ENCODE measurements around the gene RSPH4A.

Gene RSPH4A

GRCh38 chr6:116625872-116626271 lies 9.6 kb downstream of the RSPH4A start:
- Histone ChIP-seq H3K27ac (no peak overlapping the region), H3K4me3 (no peak overlapping the region)
- TF ChIP-seq CTCF (IDR thresholded peaks at IDR 0.05): no peak
- no peak for DNase-seq (ENCODE audit: low spot score)

DNA sequence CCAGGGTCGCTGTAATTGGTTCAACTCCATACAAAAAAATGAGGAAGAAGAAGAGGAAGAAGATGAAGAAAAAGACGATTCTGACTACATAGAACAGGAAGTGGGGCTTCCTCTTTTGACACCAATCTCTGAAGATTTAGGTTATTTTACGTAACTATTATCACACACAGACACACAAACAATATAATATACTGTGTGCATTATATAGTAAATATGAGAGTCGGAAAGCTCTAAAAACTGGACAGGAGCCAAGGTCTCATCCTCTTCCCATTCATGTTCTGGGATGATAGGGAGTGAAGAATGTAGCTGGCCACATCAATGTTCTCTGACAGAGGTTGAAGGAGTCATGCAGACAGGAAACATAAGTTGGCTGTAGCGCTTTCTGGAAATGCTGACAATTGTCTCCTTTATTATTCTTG lies 13.3 kb downstream of the RSPH4A start:
- H3K27ac ChIP-seq: no peak overlapping the region
- H3K4me3 ChIP-seq: no peak overlapping the region
- TF ChIP-seq CTCF (IDR thresholded peaks at IDR 0.05): no peak
- no peak for DNase-seq (ENCODE audit: low spot score)

GRCh38 chr6:116631379-116631990 lies 15.2 kb downstream of the RSPH4A start:
- no peak for TF ChIP-seq CTCF (IDR thresholded peaks at IDR 0.05)
- no peak for DNase-seq (ENCODE audit: low spot score)
- Histone ChIP-seq H3K27ac (no peak overlapping the region), H3K4me3 (no peak overlapping the region)

- H3K4me3 ChIP-seq: no peak overlapping the region
- no peak for DNase-seq (ENCODE audit: low spot score)
Observed at GRCh38 chr6:116633685-116634084, 17.4 kb downstream of the RSPH4A start.

DNA sequence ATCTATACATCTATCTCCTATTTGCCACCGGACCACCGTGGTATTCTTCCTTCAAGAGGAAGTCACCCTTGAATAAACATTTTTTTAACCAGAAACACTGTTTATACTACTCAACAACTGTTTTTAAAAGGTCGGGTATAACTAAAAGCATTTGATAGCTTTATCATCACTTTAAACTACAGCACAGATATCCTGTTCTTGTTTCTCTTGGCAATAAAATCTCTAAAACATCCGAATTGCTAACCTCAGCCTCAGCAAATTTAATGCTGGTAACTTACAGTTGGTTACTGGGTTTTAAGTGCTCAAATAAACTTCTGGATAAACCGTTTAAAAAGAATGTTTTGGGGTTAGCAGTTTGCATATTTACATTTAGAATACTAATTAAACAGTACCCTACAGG lies 31.9 kb downstream of the RSPH4A start:
- TF ChIP-seq CTCF (IDR thresholded peaks at IDR 0.05): no peak
- no peak for DNase-seq (ENCODE audit: low spot score)
- Histone ChIP-seq H3K4me3 (no peak overlapping the region), H3K27ac (no peak overlapping the region)

More at GRCh38 chr6:116633685-116634084, 17.4 kb downstream of the RSPH4A start:
- H3K27ac ChIP-seq: no peak overlapping the region
- TF ChIP-seq CTCF (IDR thresholded peaks at IDR 0.05): no peak

- no peak for DNase-seq (ENCODE audit: low spot score)
- TF ChIP-seq CTCF (IDR thresholded peaks at IDR 0.05): no peak
- no peak overlapping the region for H3K4me3 ChIP-seq
- H3K27ac ChIP-seq: no peak overlapping the region
Observed at GRCh38 chr6:116649129-116649528, 32.9 kb downstream of the RSPH4A start.

DNA sequence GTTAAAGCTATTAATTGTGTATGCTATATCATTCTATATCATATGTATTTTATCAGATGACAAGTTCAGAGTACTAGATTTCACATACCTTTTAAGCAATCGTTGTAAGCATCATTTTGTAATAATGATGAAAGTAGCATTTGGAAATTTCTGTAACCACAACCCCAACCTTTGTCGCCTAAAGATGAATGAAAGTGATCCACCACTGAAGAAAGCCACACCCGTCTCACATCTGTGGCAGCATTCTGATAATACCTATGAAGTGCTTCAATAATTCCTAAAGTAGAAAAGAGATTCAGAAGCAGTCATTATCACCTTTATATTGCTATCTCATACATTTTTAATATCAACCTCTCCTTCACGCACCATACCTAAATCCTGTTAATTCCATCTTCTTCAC lies 35.6 kb downstream of the RSPH4A start:
- DNase-seq (ENCODE audit: low spot score): no peak
- no peak overlapping the region for H3K4me3 ChIP-seq
- no peak for TF ChIP-seq CTCF (IDR thresholded peaks at IDR 0.05)
- H3K27ac ChIP-seq: no peak overlapping the region

Data from coronary artery (tissue), 2 donors.